IMR-90 (cell line): Measurements from ENCODE around the gene NEIL1. TPM values are rescaled to one million over a fixed set of nuclear protein-coding genes. Genes with fewer than 3 reads are reported as not detected.

Experiments used
- ATAC-seq: fragments of 200-7000 bp; cut with Tn5 transposase; 2 replicates; pipeline ENCODE4 v1.9.1; 2020; ENCODE audit warnings: low read depth, mild to moderate bottlenecking, moderate library complexity
- BruUV-seq: library from RNA; stranded (reverse); fragments of 400-500 nt; replicated peaks from 2 replicates; lab custom pipeline; 2021; lab: Mats Ljungman, UMichigan
- CTCF ChIA-PET: fragments of 300-600 bp; formaldehyde crosslinking; extraction: SDS; loops from one replicate; lab custom pipeline; 2021; ENCODE audit warnings: antibody characterized with exemption; lab: Yijun Ruan, JAX
- POLR2A ChIA-PET: fragments of 300-600 bp; sonication (Branson Sonifier 250); formaldehyde crosslinking; loops from one replicate; lab custom pipeline; 2022; ENCODE audit warnings: antibody characterized with exemption; ENCODE audit not compliant: unreplicated experiment; lab: Charles Lee
- DNase-seq: peaks from one replicate; pipeline ENCODE4 v3.0.0; 2013
- H2AFZ ChIP-seq: replicated peaks from 2 replicates; pipeline ENCODE3; 2013; ENCODE audit warnings: low read length, mild to moderate bottlenecking; ENCODE audit not compliant: poor library complexity
- H2AK5ac ChIP-seq: 2 replicates; pipeline ENCODE4 v1.6.1; 2013; ENCODE audit warnings: low read depth, low read length, inconsistent platforms
- H2AK9ac ChIP-seq: replicated peaks from 2 replicates; pipeline ENCODE3; 2013; ENCODE audit warnings: mild to moderate bottlenecking, low read depth, low read length, moderate library complexity; ENCODE audit not compliant: poor library complexity
- H2BK120ac ChIP-seq: 2 replicates; pipeline ENCODE4 v1.6.1; 2013; ENCODE audit warnings: low read depth, low read length, inconsistent platforms
- H2BK15ac ChIP-seq: 3 replicates; pipeline ENCODE4 v1.6.1; 2013; ENCODE audit warnings: low read depth, low read length, inconsistent platforms
- H2BK20ac ChIP-seq: 2 replicates; pipeline ENCODE4 v1.6.1; 2013; ENCODE audit warnings: low read depth, mild to moderate bottlenecking, inconsistent platforms, low read length, moderate library complexity
- H2BK5ac ChIP-seq: 2 replicates; pipeline ENCODE4 v1.6.1; 2013; ENCODE audit warnings: mild to moderate bottlenecking, low read depth, low read length, inconsistent platforms; ENCODE audit not compliant: poor library complexity, severe bottlenecking
- H3K14ac ChIP-seq: replicated peaks from 2 replicates; pipeline ENCODE4 v1.6.1; 2013; ENCODE audit warnings: low read depth, low read length, inconsistent platforms
- H3K18ac ChIP-seq: 2 replicates; pipeline ENCODE4 v1.6.1; 2013; ENCODE audit warnings: low read depth, low read length, control low read depth
- H3K23ac ChIP-seq: 2 replicates; pipeline ENCODE4 v1.6.1; 2013; ENCODE audit warnings: low read depth, low read length, inconsistent platforms
- H3K27ac ChIP-seq: 2 replicates; pipeline ENCODE4 v1.5.1; 2013; ENCODE audit warnings: mild to moderate bottlenecking, control low read depth, low read length; ENCODE audit not compliant: insufficient read depth
- H3K27me3 ChIP-seq: 2 replicates; pipeline ENCODE4 v1.6.1; 2013; ENCODE audit warnings: low read length; ENCODE audit not compliant: control insufficient read depth, insufficient read depth
- H3K36me3 ChIP-seq: 2 replicates; pipeline ENCODE4 v1.6.1; 2013; ENCODE audit warnings: low read length, mixed read lengths; ENCODE audit not compliant: control insufficient read depth, insufficient read depth
- H3K4ac ChIP-seq: 2 replicates; pipeline ENCODE4 v1.6.1; 2013; ENCODE audit warnings: low read depth, low read length, inconsistent platforms
- H3K4me1 ChIP-seq: 2 replicates; pipeline ENCODE4 v1.6.1; 2013; ENCODE audit warnings: low read length, mixed read lengths; ENCODE audit not compliant: control insufficient read depth, insufficient read depth
- H3K4me2 ChIP-seq: 2 replicates; pipeline ENCODE4 v1.6.1; 2013; ENCODE audit warnings: low read depth, mild to moderate bottlenecking, control low read depth, low read length, moderate library complexity
- H3K4me3 ChIP-seq: 2 replicates; pipeline ENCODE4 v1.5.1; 2013; ENCODE audit warnings: low read depth, mild to moderate bottlenecking, control low read depth, low read length, moderate library complexity; ENCODE audit not compliant: insufficient read depth
- H3K56ac ChIP-seq: 2 replicates; pipeline ENCODE4 v1.6.1; 2013; ENCODE audit warnings: low read length, inconsistent platforms; ENCODE audit not compliant: insufficient read depth; ENCODE audit errors: extremely low read depth
- H3K79me1 ChIP-seq, 2 experiments: 2 replicates each; pipeline ENCODE4 v1.6.1; 2013; ENCODE audit warnings: low read length in 2 of 2, inconsistent platforms in 1 of 2, low read depth in 1 of 2
- H3K9ac ChIP-seq: 2 replicates; pipeline ENCODE4 v1.6.1; 2013; ENCODE audit warnings: low read depth, low read length, control low read depth
- H3K9me1 ChIP-seq: 2 replicates; pipeline ENCODE4 v1.6.1; 2013; ENCODE audit warnings: low read length, inconsistent platforms; ENCODE audit not compliant: insufficient read depth
- H3K9me3 ChIP-seq: 2 replicates; pipeline ENCODE4 v1.6.1; 2013; ENCODE audit warnings: low read length; ENCODE audit not compliant: control insufficient read depth, insufficient read depth
- H4K20me1 ChIP-seq: 2 replicates; pipeline ENCODE4 v1.6.1; 2013; ENCODE audit warnings: low read length, inconsistent platforms; ENCODE audit not compliant: insufficient read depth
- H4K5ac ChIP-seq: 2 replicates; pipeline ENCODE4 v1.6.1; 2013; ENCODE audit warnings: mild to moderate bottlenecking, low read depth, low read length, control low read depth
- H4K8ac ChIP-seq, 2 experiments: 2 replicates each; pipeline ENCODE4 v1.6.1; 2013; ENCODE audit warnings: low read depth in 2 of 2, low read length in 2 of 2, control low read depth in 1 of 2, inconsistent platforms in 1 of 2
- H4K91ac ChIP-seq: 2 replicates; pipeline ENCODE4 v1.6.1; 2013; ENCODE audit warnings: low read depth, low read length, inconsistent platforms; ENCODE audit not compliant: insufficient read depth
- CEBPB ChIP-seq: IDR thresholded peaks from 2 replicates; pipeline ENCODE4 v1.6.1; 2012; ENCODE audit warnings: low read depth, low read length, improper control_type of control experiment
- CHD1 ChIP-seq: IDR thresholded peaks from 2 replicates; pipeline ENCODE4 v1.6.1; 2012; ENCODE audit warnings: low read depth, low read length, improper control_type of control experiment
- MAZ ChIP-seq: IDR thresholded peaks from 2 replicates; pipeline ENCODE4 v1.6.1; 2012; ENCODE audit warnings: low read depth, mild to moderate bottlenecking, low read length, improper control_type of control experiment, moderate library complexity, borderline replicate concordance
- MXI1 ChIP-seq: IDR thresholded peaks from 2 replicates; pipeline ENCODE4 v1.6.1; 2012; ENCODE audit warnings: low read depth, mild to moderate bottlenecking, low read length, moderate library complexity, borderline replicate concordance
- NFE2L2 ChIP-seq: fragments of 150-350 bp; IDR thresholded peaks from 2 replicates; pipeline ENCODE4 v1.6.1; 2016; ENCODE audit warnings: low read depth, mild to moderate bottlenecking, low read length
- RCOR1 ChIP-seq: IDR thresholded peaks from 2 replicates; pipeline ENCODE4 v1.6.1; 2012; ENCODE audit warnings: mild to moderate bottlenecking, low read length, improper control_type of control experiment; ENCODE audit not compliant: insufficient replicate concordance
- RFX5 ChIP-seq: IDR thresholded peaks from 2 replicates; pipeline ENCODE4 v1.8.0; 2012; ENCODE audit warnings: low read depth, mild to moderate bottlenecking, low read length, moderate library complexity
- WGBS, 2 experiments: methylation state at CpG; one replicate each; pipeline versions ENCODE4 v1.1.5 to v1.1.7; 2013; ENCODE audit warnings: missing lambda C conversion rate in 2 of 2; ENCODE audit not compliant: insufficient read length in 1 of 2; ENCODE audit errors: extremely low coverage in 2 of 2; 5-methylcytosine and 5-hydroxymethylcytosine counted together
- dilution Hi-C: fragments of 300-500 bp; cut with HindIII; formaldehyde crosslinking; loops from one replicate; pipeline ENCODE4 v1.14.3; 2018; ENCODE audit warnings: low sequenced_read_pairs; ENCODE audit not compliant: unreplicated experiment
- in situ Hi-C: fragments of 300-500 bp; cut with MboI; formaldehyde crosslinking; loops from 3 replicates; pipeline ENCODE4 v1.14.3; 2019; ENCODE audit warnings: low sequenced_read_pairs, inconsistent platforms, mixed read lengths
- intact Hi-C: fragments of 100-400 bp; cut with micrococcal nuclease; formaldehyde crosslinking; loops from 2 replicates; pipeline ENCODE4 v1.10.0; 2022
- polyA plus RNA-seq, 3 experiments: library from polyadenylated mRNA; depleted of rRNA; stranded (reverse); fragments of >200 nt; gene quantifications; 2 replicates each; pipeline ENCODE4 v1.2.3, GENCODE V29; 2012; ENCODE audit warnings: low replicate concordance in 1 of 3
- total RNA-seq: library from RNA; depleted of rRNA; stranded (reverse); fragments of >200 nt; gene quantifications from 2 replicates; pipeline ENCODE4 v1.2.3, GENCODE V29; 2012
- TF ChIP-seq, protein P1 (sequence below): fragments of 150-350 bp; IDR thresholded peaks from 2 replicates; pipeline ENCODE4 v1.6.1; 2017; ENCODE audit warnings: mild to moderate bottlenecking, antibody characterized with exemption, low read length, low read depth
- TF ChIP-seq, protein P2 (sequence below): conservative IDR thresholded peaks from 2 replicates; pipeline ENCODE4 v1.5.1; 2012; ENCODE audit warnings: mild to moderate bottlenecking, low read depth, low read length, improper control_type of control experiment

NEIL1 gene
- total and polyA plus RNA-seq, 2 of the 4 experiments (the other 2 are of a cell fraction) = 1.1 to 3.6 TPM

GRCh38 chr15:75329571-75329970, 17.3 kb upstream of the NEIL1 start:
- TF ChIP-seq CEBPB (no peak), MXI1 (no peak), RCOR1 (no peak), MAZ (no peak), NFE2L2 (no peak), CHD1 (no peak), RFX5 (no peak)
- TF ChIP-seq, protein P1, sequence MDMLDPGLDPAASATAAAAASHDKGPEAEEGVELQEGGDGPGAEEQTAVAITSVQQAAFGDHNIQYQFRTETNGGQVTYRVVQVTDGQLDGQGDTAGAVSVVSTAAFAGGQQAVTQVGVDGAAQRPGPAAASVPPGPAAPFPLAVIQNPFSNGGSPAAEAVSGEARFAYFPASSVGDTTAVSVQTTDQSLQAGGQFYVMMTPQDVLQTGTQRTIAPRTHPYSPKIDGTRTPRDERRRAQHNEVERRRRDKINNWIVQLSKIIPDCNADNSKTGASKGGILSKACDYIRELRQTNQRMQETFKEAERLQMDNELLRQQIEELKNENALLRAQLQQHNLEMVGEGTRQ = no peak
- TF ChIP-seq, protein P2, sequence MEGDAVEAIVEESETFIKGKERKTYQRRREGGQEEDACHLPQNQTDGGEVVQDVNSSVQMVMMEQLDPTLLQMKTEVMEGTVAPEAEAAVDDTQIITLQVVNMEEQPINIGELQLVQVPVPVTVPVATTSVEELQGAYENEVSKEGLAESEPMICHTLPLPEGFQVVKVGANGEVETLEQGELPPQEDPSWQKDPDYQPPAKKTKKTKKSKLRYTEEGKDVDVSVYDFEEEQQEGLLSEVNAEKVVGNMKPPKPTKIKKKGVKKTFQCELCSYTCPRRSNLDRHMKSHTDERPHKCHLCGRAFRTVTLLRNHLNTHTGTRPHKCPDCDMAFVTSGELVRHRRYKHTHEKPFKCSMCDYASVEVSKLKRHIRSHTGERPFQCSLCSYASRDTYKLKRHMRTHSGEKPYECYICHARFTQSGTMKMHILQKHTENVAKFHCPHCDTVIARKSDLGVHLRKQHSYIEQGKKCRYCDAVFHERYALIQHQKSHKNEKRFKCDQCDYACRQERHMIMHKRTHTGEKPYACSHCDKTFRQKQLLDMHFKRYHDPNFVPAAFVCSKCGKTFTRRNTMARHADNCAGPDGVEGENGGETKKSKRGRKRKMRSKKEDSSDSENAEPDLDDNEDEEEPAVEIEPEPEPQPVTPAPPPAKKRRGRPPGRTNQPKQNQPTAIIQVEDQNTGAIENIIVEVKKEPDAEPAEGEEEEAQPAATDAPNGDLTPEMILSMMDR = no peak
- H3K79me1 ChIP-seq = no peaks in the 10 kb centered on the region
- H3K4me3 ChIP-seq = no peak overlapping the region
- H4K20me1 ChIP-seq = no peaks in the 10 kb centered on the region
- H2AK9ac ChIP-seq = no peak overlapping the region
- no peaks in the 10 kb centered on the region for H3K36me3 ChIP-seq
- H3K9me3 ChIP-seq = no peaks in the 10 kb centered on the region
- H3K56ac ChIP-seq = no peak overlapping the region
- H2BK20ac ChIP-seq = no peak overlapping the region
- in situ Hi-C loops = no loop called here
- no peak overlapping the region for H3K4ac ChIP-seq
- no peak overlapping the region for H2BK15ac ChIP-seq
- no peak overlapping the region for H4K91ac ChIP-seq
- ChIA-PET POLR2A (no interaction called here), CTCF (no interaction called here)
- no peaks in the 10 kb centered on the region for H3K4me1 ChIP-seq
- H3K27me3 ChIP-seq = peaks cover 12% of the 10 kb centered on the region
- dilution Hi-C loops = no loop called here
- H4K8ac ChIP-seq = no peak overlapping the region
- no peaks in the 10 kb centered on the region for H3K9me1 ChIP-seq
- H2BK5ac ChIP-seq = no peak overlapping the region
- no peak overlapping the region for H3K9ac ChIP-seq
- DNase-seq (no peak), ATAC-seq (no peak)
- no peak overlapping the region for H3K14ac ChIP-seq
- no peak overlapping the region for H3K18ac ChIP-seq
- H3K4me2 ChIP-seq = no peak overlapping the region
- intact Hi-C loops = no loop called here
- H3K23ac ChIP-seq = no peak overlapping the region
- H2AFZ ChIP-seq = no peak overlapping the region
- no peak overlapping the region for H2AK5ac ChIP-seq
- 86% methylated on average over 1 of the region's 2 CpGs; no CpG with 5 or more reads in 1 of the 2 experiments for WGBS, 2 experiments
- BruUV-seq = no TSS peak
- H2BK120ac ChIP-seq = no peak overlapping the region
- H4K5ac ChIP-seq = no peak overlapping the region
- no peak overlapping the region for H3K27ac ChIP-seq
